Measurements from ENCODE around the gene AADAT. TPM values are rescaled to one million over a fixed set of nuclear protein-coding genes. Genes with fewer than 3 reads are reported as not detected.
A peak's percentile ranks its signal among the peaks of the same experiment; 100 is the strongest.

The AADAT gene
- total and polyA plus RNA-seq, 2 of the 4 experiments (the other 2 are of a cell fraction), result 4.7 to 6.9 TPM

- H4K20me1 ChIP-seq (ENCODE audit: insufficient read depth, low read length), result no peaks in the 10 kb centered on the region
Measured at GRCh38 chr4:170047771-170048354, 41.9 kb downstream of the AADAT start.

More at GRCh38 chr4:170047771-170048354, 41.9 kb downstream of the AADAT start:
- H4K8ac ChIP-seq (ENCODE audit: low read depth in 2 of 2, low read length in 2 of 2), result no peak overlapping the region
- H3K4me2 ChIP-seq (ENCODE audit: low read depth, low read length), result no peak overlapping the region
- H2BK20ac ChIP-seq (ENCODE audit: low read depth, low read length), result no peak overlapping the region
- CTCF ChIA-PET, result interaction anchor here (0.5 to 2.0 kb wide), 7 partner anchors 10 to 340 kb away, joined by 3 to 18 read pairs (median 4); no protein-coding TSS in a partner anchor
- DNase-seq, result peak; percentile 71
- no peak overlapping the region for H3K23ac ChIP-seq (ENCODE audit: low read depth, low read length)
- H3K14ac ChIP-seq (replicated peaks; ENCODE audit: low read depth, low read length), result no peak overlapping the region
- H3K4me3 ChIP-seq (ENCODE audit: insufficient read depth, low read depth, low read length), result no peak overlapping the region
- H4K5ac ChIP-seq (ENCODE audit: low read depth, low read length), result no peak overlapping the region
- POLR2A ChIA-PET (ENCODE audit: unreplicated experiment), result no interaction called here
- peaks cover 6% of the 10 kb centered on the region for H3K27me3 ChIP-seq (ENCODE audit: control insufficient read depth, insufficient read depth, low read length)
- dilution Hi-C loops (cut with HindIII; ENCODE audit: low sequenced_read_pairs, unreplicated experiment) (no loop called here), in situ Hi-C loops (cut with MboI; ENCODE audit: low sequenced_read_pairs) (no loop called here), intact Hi-C loops (cut with micrococcal nuclease) (loop anchor here (1.0 to 2.0 kb wide), 2 partner anchors 238 to 435 kb away; partner anchors contain the start of gene NEK1)
- H2BK15ac ChIP-seq (ENCODE audit: low read depth, low read length), result no peak overlapping the region
- no peak overlapping the region for H2AK9ac ChIP-seq (replicated peaks; ENCODE audit: low read depth, low read length, poor library complexity)
- H3K18ac ChIP-seq (ENCODE audit: low read depth, low read length), result no peak overlapping the region
- no peak overlapping the region for H2BK120ac ChIP-seq (ENCODE audit: low read depth, low read length)
- no peaks in the 10 kb centered on the region for H3K36me3 ChIP-seq (ENCODE audit: control insufficient read depth, insufficient read depth, low read length)
- ATAC-seq (ENCODE audit: low read depth), result no peak
- no peak overlapping the region for H3K4ac ChIP-seq (ENCODE audit: low read depth, low read length)
- H3K4me1 ChIP-seq (ENCODE audit: control insufficient read depth, insufficient read depth, low read length), result no peaks in the 10 kb centered on the region
- H3K27ac ChIP-seq (ENCODE audit: insufficient read depth, low read length), result no peak overlapping the region
- no peak overlapping the region for H2AFZ ChIP-seq (replicated peaks; ENCODE audit: low read length, poor library complexity)
- no peaks in the 10 kb centered on the region for H3K79me1 ChIP-seq (ENCODE audit: low read depth in 1 of 2, low read length in 2 of 2)
- no TSS peak for BruUV-seq (replicated peaks)
- H2BK5ac ChIP-seq (ENCODE audit: low read depth, low read length, poor library complexity, severe bottlenecking), result no peak overlapping the region
- H3K9me1 ChIP-seq (ENCODE audit: insufficient read depth, low read length), result no peaks in the 10 kb centered on the region
- 67% methylated on average over 1 of the region's 4 CpGs; no CpG with 5 or more reads in 1 of the 2 experiments for WGBS, 2 experiments (ENCODE audit: extremely low coverage in 2 of 2, insufficient read length in 1 of 2)
- no peak overlapping the region for H2AK5ac ChIP-seq (ENCODE audit: low read depth, low read length)
- peak; percentile 86 for TF ChIP-seq CTCF (conservative IDR thresholded peaks at IDR 0.05; ENCODE audit: low read depth, low read length)
- no peak for TF ChIP-seq BHLHE40 (IDR thresholded peaks at IDR 0.05; ENCODE audit: low read depth, low read length)
- peak; percentile 46; the same call in 1 of the 2 replicates for TF ChIP-seq SMC3 (IDR thresholded peaks at IDR 0.05; ENCODE audit: low read depth, low read length)
- peak; percentile 74 for TF ChIP-seq RAD21 (IDR thresholded peaks at IDR 0.05; ENCODE audit: low read length)
- TF ChIP-seq CEBPB (IDR thresholded peaks at IDR 0.05; ENCODE audit: low read depth, low read length), result no peak
- no peak for TF ChIP-seq RFX5 (IDR thresholded peaks at IDR 0.05; ENCODE audit: low read depth, low read length)
- no peak overlapping the region for H3K56ac ChIP-seq (ENCODE audit: extremely low read depth, insufficient read depth, low read length)
- no peaks in the 10 kb centered on the region for H3K9me3 ChIP-seq (ENCODE audit: control insufficient read depth, insufficient read depth, low read length)
- H4K91ac ChIP-seq (ENCODE audit: insufficient read depth, low read depth, low read length), result no peak overlapping the region
- no peak overlapping the region for H3K9ac ChIP-seq (ENCODE audit: low read depth, low read length)

Measured in IMR-90 (cell line).